OCI-LY1 (cell line): Measurements from ENCODE around the gene CYTH2.

Experiments used
- EZH2 ChIP-seq: fragments of 200-600 bp; sonication (generic), shearing (Covaris generic); IDR thresholded peaks from 2 replicates; pipeline ENCODE4 v1.8.0; 2017; ENCODE audit warnings: borderline replicate concordance, mixed run types, mild to moderate bottlenecking, antibody characterized with exemption, low read length, moderate library complexity, mixed read lengths
- TF ChIP-seq, protein P1 (sequence below): fragments of 200-600 bp; sonication (generic), shearing (Covaris generic); IDR thresholded peaks from 2 replicates; pipeline ENCODE4 v1.5.1; 2017; ENCODE audit warnings: mild to moderate bottlenecking, antibody characterized with exemption, low read length, moderate library complexity, mixed read lengths

DNA sequence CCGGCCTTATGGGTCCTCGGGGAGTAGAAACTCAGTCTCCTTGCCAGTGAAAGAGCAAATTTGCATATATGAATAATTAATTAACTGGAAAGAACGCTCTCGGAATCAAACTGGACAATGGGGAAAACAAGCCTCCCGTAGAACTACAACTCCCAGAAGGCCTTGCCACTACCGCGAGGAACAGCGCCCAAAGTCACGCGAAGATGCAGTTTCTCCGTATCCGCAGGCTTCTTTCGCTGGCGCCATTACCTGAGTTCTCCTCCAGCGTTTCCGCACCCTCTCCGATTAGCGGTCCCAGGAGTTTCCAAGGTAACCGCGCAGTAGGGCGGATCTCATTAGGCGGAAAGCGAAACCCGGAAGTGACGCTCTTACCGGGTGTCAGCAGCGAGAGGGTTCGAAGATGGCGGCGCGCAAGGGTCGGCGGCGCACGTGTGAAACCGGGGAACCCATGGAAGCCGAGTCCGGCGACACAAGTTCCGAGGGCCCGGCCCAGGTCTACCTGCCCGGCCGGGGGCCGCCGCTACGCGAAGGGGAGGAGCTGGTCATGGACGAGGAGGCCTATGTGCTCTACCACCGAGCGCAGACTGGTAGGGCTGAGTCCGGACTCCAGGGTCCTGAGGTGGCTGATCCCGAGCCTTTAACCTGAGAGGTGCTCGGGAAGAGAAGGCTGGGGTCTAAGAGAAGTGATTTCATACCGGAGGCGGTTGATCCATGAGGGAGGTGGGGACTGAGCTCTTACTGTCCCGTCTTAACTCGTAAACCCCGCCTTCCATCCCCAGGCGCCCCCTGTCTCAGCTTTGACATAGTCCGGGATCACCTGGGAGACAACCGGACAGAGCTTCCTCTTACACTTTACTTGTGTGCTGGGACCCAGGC, 23.3 kb upstream of the CYTH2 start, which contains the start of gene GRWD1:
- TF ChIP-seq, protein P1, sequence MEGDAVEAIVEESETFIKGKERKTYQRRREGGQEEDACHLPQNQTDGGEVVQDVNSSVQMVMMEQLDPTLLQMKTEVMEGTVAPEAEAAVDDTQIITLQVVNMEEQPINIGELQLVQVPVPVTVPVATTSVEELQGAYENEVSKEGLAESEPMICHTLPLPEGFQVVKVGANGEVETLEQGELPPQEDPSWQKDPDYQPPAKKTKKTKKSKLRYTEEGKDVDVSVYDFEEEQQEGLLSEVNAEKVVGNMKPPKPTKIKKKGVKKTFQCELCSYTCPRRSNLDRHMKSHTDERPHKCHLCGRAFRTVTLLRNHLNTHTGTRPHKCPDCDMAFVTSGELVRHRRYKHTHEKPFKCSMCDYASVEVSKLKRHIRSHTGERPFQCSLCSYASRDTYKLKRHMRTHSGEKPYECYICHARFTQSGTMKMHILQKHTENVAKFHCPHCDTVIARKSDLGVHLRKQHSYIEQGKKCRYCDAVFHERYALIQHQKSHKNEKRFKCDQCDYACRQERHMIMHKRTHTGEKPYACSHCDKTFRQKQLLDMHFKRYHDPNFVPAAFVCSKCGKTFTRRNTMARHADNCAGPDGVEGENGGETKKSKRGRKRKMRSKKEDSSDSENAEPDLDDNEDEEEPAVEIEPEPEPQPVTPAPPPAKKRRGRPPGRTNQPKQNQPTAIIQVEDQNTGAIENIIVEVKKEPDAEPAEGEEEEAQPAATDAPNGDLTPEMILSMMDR: peak; percentile 20; the same call in 1 of the 2 replicates
- TF ChIP-seq EZH2: no peak
